ENCODE data around the gene PTPRD.

- no peak for TF ChIP-seq POLR2A (IDR thresholded peaks at IDR 0.05)
- TF ChIP-seq, protein P1, sequence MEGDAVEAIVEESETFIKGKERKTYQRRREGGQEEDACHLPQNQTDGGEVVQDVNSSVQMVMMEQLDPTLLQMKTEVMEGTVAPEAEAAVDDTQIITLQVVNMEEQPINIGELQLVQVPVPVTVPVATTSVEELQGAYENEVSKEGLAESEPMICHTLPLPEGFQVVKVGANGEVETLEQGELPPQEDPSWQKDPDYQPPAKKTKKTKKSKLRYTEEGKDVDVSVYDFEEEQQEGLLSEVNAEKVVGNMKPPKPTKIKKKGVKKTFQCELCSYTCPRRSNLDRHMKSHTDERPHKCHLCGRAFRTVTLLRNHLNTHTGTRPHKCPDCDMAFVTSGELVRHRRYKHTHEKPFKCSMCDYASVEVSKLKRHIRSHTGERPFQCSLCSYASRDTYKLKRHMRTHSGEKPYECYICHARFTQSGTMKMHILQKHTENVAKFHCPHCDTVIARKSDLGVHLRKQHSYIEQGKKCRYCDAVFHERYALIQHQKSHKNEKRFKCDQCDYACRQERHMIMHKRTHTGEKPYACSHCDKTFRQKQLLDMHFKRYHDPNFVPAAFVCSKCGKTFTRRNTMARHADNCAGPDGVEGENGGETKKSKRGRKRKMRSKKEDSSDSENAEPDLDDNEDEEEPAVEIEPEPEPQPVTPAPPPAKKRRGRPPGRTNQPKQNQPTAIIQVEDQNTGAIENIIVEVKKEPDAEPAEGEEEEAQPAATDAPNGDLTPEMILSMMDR (IDR thresholded peaks at IDR 0.05 in 8 of 11, conservative IDR thresholded peaks at IDR 0.05 in 3 of 11), result no peak
Measured at GRCh38 chr9:8649807-8650206, 1963.0 kb downstream of the PTPRD start.
